ENCODE results near the gene APCDD1L.

- TF ChIP-seq CTCF (IDR thresholded peaks at IDR 0.05) (no peak), POLR2AphosphoS5 (IDR thresholded peaks at IDR 0.05) (no peak), EP300 (IDR thresholded peaks at IDR 0.05) (no peak), POLR2A (IDR thresholded peaks at IDR 0.05; ENCODE audit: low read depth) (no peak)
Measured at GRCh38 chr20:58466729-58467571, 48.2 kb downstream of the APCDD1L start.
